Stimulated activated CD8-positive, alpha-beta memory T cell treated with anti-CD3 and anti-CD28 coated beads, Interleukin-2, amount 100 ng/mL, for 48 hours (primary cell): Measurements from ENCODE around the gene ARHGAP6.

Experiments
- DNase-seq, 2 donors: peaks; one replicate each; pipeline ENCODE4 v3.0.0-alpha.2; 2020; ENCODE audit warnings: low read depth in 2 of 2

ARHGAP6 gene

GRCh38 chrX:11429538-11430085, 236.1 kb downstream of the ARHGAP6 start:
- no peak for DNase-seq

- no peak for DNase-seq
These were observed 238.2 kb downstream of the ARHGAP6 start for GRCh38 chrX:11427453-11428071.

GRCh38 chrX:11426712-11427452, 238.8 kb downstream of the ARHGAP6 start:
- DNase-seq = no peak

- DNase-seq = no peak
These were observed 240.6 kb downstream of the ARHGAP6 start for GRCh38 chrX:11424903-11425674.

GRCh38 chrX:11423949-11424348, 241.8 kb downstream of the ARHGAP6 start:
- no peak for DNase-seq

- no peak for DNase-seq
These were observed 242.3 kb downstream of the ARHGAP6 start for GRCh38 chrX:11423362-11423818.

- no peak for DNase-seq
These were observed 243.2 kb downstream of the ARHGAP6 start for GRCh38 chrX:11422525-11422857.

GRCh38 chrX:11421805-11422524, 243.8 kb downstream of the ARHGAP6 start:
- no peak for DNase-seq

- DNase-seq = no peak
These were observed 244.9 kb downstream of the ARHGAP6 start for GRCh38 chrX:11420851-11421250.

GRCh38 chrX:11419102-11419501, 246.6 kb downstream of the ARHGAP6 start:
- no peak for DNase-seq

GRCh38 chrX:11416600-11416999, 249.1 kb downstream of the ARHGAP6 start:
- no peak for DNase-seq

- no peak for DNase-seq
These were observed 251.6 kb downstream of the ARHGAP6 start for GRCh38 chrX:11414091-11414490.

- no peak for DNase-seq
These were observed 252.8 kb downstream of the ARHGAP6 start for GRCh38 chrX:11412715-11413623.

- no peak for DNase-seq
These were observed 255.8 kb downstream of the ARHGAP6 start for GRCh38 chrX:11409957-11410356.

- no peak for DNase-seq
These were observed 256.9 kb downstream of the ARHGAP6 start for GRCh38 chrX:11408783-11409182.

- DNase-seq = no peak
These were observed 257.7 kb downstream of the ARHGAP6 start for GRCh38 chrX:11408109-11408405.

- no peak for DNase-seq
These were observed 258.2 kb downstream of the ARHGAP6 start for GRCh38 chrX:11407331-11408108.

GRCh38 chrX:11406109-11406765, 259.5 kb downstream of the ARHGAP6 start:
- DNase-seq = no peak

GRCh38 chrX:11403631-11404030, 262.1 kb downstream of the ARHGAP6 start:
- DNase-seq = no peak

- no peak for DNase-seq
These were observed 263.8 kb downstream of the ARHGAP6 start for GRCh38 chrX:11401966-11402365.
